NCI-H226 (cell line): Measurements from ENCODE around the gene SNTB2.
"Not testable (repeated sequence)": the region's sequence is repeated elsewhere in the genome, so short reads cannot be mapped to it uniquely, and the experiment has no call there.

Experiments used
- DNase-seq: peaks from one replicate; pipeline ENCODE4 v3.0.0-alpha.2; 2015

Gene SNTB2

GRCh38 chr16:69186642-69187445, at the start of gene SNTB2:
TSS of gene SNTB2 (plus strand) at chr16:69187164. CDS start at chr16:69187167, 3 bp downstream.
- peak; percentile 81 for DNase-seq

GRCh38 chr16:69138608-69139007, 48.4 kb upstream of the SNTB2 start:
- DNase-seq, result no peak

DNA sequence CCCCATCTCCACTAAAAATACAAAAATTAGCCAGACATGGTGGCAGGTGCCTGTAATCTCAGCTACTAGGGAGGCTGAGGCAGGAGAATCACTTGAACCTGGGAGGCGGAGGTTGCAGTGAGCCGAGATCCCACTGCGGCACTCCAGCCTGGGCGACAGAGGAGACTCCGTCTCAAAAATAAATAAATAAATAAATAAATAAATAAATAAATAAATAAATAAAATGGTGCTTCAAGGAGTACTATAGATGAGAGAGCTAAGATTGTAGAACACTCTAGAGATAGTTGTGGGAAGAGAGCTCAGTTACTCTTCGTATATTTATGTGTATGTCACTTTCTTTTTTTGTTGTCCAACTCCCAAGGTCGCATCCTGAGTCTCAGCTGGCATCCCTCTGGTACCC, 47.5 kb upstream of the SNTB2 start:
- DNase-seq, result not testable (repeated sequence)

- no peak for DNase-seq
These were observed 46.0 kb upstream of the SNTB2 start for GRCh38 chr16:69141014-69141413.

GRCh38 chr16:69141936-69142335, 45.0 kb upstream of the SNTB2 start:
- no peak for DNase-seq

DNA sequence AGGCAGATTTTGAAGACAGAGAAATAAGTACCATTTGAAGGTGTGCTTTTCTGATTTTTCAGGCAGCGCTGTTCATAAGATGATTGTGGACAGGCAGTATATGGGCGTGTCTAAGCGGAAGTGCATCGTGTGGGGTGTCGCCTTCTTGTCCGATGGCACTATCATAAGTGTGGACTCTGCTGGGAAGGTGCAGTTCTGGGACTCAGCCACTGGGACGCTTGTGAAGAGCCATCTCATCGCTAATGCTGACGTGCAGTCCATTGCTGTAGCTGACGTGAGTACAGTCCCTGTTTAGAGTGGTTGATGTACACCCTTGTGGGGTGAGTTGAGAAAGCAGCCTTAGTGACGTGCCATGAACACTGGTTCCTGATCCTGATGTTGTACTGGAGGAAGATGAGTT, 43.8 kb upstream of the SNTB2 start:
- DNase-seq, result no peak

DNA sequence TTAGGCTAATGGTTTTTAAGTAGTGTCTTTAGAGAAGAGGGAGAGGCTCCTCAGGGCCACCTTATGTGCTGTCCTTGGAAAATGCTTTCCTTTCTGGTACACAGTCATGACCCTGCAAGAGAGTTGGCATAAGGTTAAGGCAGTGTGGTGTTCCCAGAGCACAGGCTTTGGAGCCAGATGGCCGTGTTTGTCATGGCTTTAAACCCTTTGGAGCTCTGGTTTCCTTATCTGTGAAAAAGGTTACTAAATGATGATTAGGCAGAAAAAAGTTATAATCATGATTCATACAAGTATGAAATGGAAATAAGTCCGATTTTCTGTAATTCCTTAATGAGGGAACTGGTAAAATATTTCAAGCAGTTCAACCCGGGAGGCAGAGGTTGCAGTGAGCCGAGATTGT, 41.3 kb upstream of the SNTB2 start:
- DNase-seq, result no peak

- not testable (repeated sequence) for DNase-seq
These were observed 37.3 kb upstream of the SNTB2 start for GRCh38 chr16:69149621-69150020.

GRCh38 chr16:69150146-69150865, 36.7 kb upstream of the SNTB2 start:
- DNase-seq, result no peak

DNA sequence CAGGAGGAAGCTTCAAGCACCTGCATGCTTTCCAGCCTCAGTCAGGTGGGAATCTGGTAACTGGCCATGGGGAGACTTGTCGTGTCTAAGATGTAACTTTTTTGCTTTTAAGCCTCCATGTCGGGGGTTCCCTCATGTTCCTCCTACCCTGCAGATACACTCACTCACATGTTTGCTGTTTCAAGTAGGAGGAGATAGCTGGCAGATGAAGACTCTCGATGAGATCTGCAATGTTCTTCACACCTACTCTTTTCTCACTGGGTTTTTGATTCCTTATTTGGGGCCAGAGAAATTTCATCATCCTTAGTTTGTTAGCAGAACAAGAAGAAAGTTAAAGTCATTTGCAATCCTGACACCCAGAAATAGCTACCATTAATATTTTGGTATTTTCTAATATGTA, 29.8 kb upstream of the SNTB2 start:
- DNase-seq, result no peak

- DNase-seq, result no peak
These were observed 26.8 kb upstream of the SNTB2 start for GRCh38 chr16:69160192-69160591.

- no peak for DNase-seq
These were observed 21.4 kb upstream of the SNTB2 start for GRCh38 chr16:69165584-69165983.

GRCh38 chr16:69166221-69166833, 20.6 kb upstream of the SNTB2 start:
- DNase-seq, result no peak

- DNase-seq, result no peak
These were observed 19.7 kb upstream of the SNTB2 start for GRCh38 chr16:69166946-69167930.

DNA sequence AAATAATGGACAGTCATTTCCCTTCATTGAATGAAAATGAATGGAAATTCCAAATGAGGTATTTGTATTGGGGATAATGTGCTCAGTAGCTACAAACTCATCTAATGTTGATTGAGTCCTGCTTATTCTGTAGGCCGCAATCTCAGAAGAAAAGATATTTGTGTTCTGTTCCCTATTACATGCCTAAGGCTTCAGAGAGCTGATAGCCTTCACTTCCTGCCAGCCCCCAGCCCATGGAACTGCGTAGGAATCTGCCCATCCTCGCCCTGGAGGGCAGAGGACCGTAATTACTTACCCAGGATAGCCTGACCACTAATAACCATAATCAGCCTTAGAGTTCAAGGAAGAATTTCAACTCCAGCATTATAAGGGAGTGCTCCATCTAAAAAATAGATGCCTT, 17.9 kb upstream of the SNTB2 start:
- no peak for DNase-seq

- DNase-seq, result no peak
These were observed 17.2 kb upstream of the SNTB2 start for GRCh38 chr16:69169607-69170352.

- DNase-seq, result no peak
These were observed 15.5 kb upstream of the SNTB2 start for GRCh38 chr16:69171325-69172084.

DNA sequence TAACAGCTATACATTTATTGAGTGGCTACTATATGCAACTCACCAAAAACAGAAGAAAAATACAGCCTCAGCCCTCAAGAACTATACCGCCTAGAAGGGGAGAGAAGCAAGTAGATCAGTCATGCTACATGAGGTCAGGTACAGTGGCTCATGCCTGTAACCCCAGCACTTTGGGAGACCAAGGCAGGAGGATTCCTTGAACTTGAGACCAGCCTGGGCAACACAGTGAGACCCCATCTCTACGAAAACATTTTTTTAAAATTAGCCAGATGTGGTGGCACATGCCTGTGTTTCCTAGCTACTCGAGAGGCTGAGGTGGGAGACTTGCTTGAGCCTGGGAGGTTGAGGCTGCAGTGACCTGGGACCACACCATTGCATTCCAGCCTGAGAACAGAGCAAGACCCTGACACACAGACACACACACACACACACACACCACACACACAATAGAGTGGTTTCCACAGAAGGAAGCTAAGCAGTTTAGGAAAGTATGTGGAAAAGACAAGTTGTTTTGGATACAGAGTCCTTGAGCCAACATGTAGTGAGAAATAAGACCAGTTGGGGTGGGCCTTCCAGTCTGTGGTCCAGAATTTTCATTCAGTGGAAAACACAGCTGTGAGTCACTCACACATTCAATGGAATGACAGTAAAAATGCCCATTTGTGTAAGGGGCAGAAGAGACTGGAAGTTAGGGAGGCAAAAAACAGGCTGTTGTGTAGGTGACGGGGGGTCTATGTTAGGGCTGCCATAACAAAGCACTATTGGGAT, 10.7 kb upstream of the SNTB2 start:
- no peak for DNase-seq

- DNase-seq, result peak; percentile 70
These were observed 7.5 kb upstream of the SNTB2 start for GRCh38 chr16:69179328-69180010.

- DNase-seq, result no peak
These were observed 7.0 kb upstream of the SNTB2 start for GRCh38 chr16:69180011-69180338.
